Mucosa of gallbladder (tissue), 1 donor: ENCODE results near the gene ZNF519. TPM values are rescaled to one million over a fixed set of nuclear protein-coding genes. Genes with fewer than 3 reads are reported as not detected.
"Not testable (repeated sequence)": the region's sequence is repeated elsewhere in the genome, so short reads cannot be mapped to it uniquely, and the experiment has no call there.

Source experiments
- DNase-seq: peaks from one replicate; pipeline ENCODE4 v3.0.0-alpha.2; 2020; ENCODE audit warnings: low spot score
- total RNA-seq: library from RNA; stranded (reverse); gene quantifications from one replicate; pipeline ENCODE4 v1.2.1, GENCODE V29; 2021
- donor health status: DM: no; HTN: no; CAD: no.

ZNF519 gene
- total RNA-seq, 1 donor from 2014 or later: 9.3 TPM

GRCh38 chr18:14147935-14148865, 16.0 kb upstream of the ZNF519 start:
- not testable (repeated sequence) for DNase-seq

GRCh38 chr18:14146771-14147170, 14.5 kb upstream of the ZNF519 start:
- not testable (repeated sequence) for DNase-seq

- DNase-seq: not testable (repeated sequence)
Observed at GRCh38 chr18:14145581-14146338, 13.5 kb upstream of the ZNF519 start.

GRCh38 chr18:14145021-14145420, 12.8 kb upstream of the ZNF519 start:
- DNase-seq: not testable (repeated sequence)

GRCh38 chr18:14144628-14144895, 12.3 kb upstream of the ZNF519 start:
- DNase-seq: no peak

GRCh38 chr18:14143871-14144627, 11.8 kb upstream of the ZNF519 start:
- DNase-seq: not testable (repeated sequence)

- not testable (repeated sequence) for DNase-seq
Observed at GRCh38 chr18:14143396-14143795, 11.2 kb upstream of the ZNF519 start.

- not testable (repeated sequence) for DNase-seq
Observed at GRCh38 chr18:14142177-14142576, 9.9 kb upstream of the ZNF519 start.

- DNase-seq: not testable (repeated sequence)
Observed at GRCh38 chr18:14139583-14139982, 7.3 kb upstream of the ZNF519 start.

GRCh38 chr18:14137971-14138370, 5.7 kb upstream of the ZNF519 start:
- DNase-seq: not testable (repeated sequence)

- not testable (repeated sequence) for DNase-seq
Observed at GRCh38 chr18:14131696-14132270, 452 bp downstream of the ZNF519 start.

- peak; percentile 30 for DNase-seq
Observed at GRCh38 chr18:14130804-14131203, 1.4 kb downstream of the ZNF519 start.

- no peak for DNase-seq
Observed at GRCh38 chr18:14124689-14125088, 7.5 kb downstream of the ZNF519 start.

- no peak for DNase-seq
Observed at GRCh38 chr18:14122097-14122496, 10.1 kb downstream of the ZNF519 start.

GRCh38 chr18:14120926-14121325, 11.3 kb downstream of the ZNF519 start:
- no peak for DNase-seq

GRCh38 chr18:14117606-14118005, 14.6 kb downstream of the ZNF519 start:
- DNase-seq: no peak

- DNase-seq: no peak
Observed at GRCh38 chr18:14106906-14107305, 25.3 kb downstream of the ZNF519 start.

- DNase-seq: no peak
Observed at GRCh38 chr18:14104906-14105748, 27.1 kb downstream of the ZNF519 start.

GRCh38 chr18:14104201-14104600, 28.0 kb downstream of the ZNF519 start:
- no peak for DNase-seq

- DNase-seq: no peak
Observed at GRCh38 chr18:14100503-14101286, 31.5 kb downstream of the ZNF519 start.
